GM18508 (cell line): ENCODE data around the gene SLMAP.
"Not testable (repeated sequence)": the region's sequence is repeated elsewhere in the genome, so short reads cannot be mapped to it uniquely, and the experiment has no call there.

ENCODE experiments used
- ATAC-seq: cut with Tn5 transposase; IDR thresholded peaks from one replicate; pipeline ENCODE4 v1.9.1; 2021; ENCODE audit warnings: moderate number of reproducible peaks; ENCODE audit not compliant: insufficient read depth, unreplicated experiment

SLMAP gene

GRCh38 chr3:57791245-57791644 is 35.1 kb downstream of the SLMAP start:
- no peak for ATAC-seq

GRCh38 chr3:57792198-57792597 is 36.1 kb downstream of the SLMAP start:
- no peak for ATAC-seq

- ATAC-seq, result no peak
Observed at GRCh38 chr3:57793737-57794187, 37.7 kb downstream of the SLMAP start.

GRCh38 chr3:57794501-57794900 is 38.4 kb downstream of the SLMAP start:
- ATAC-seq, result no peak

GRCh38 chr3:57794951-57795350 is 38.8 kb downstream of the SLMAP start:
- ATAC-seq, result no peak

- ATAC-seq, result no peak
Observed at GRCh38 chr3:57796261-57796660, 40.2 kb downstream of the SLMAP start.

GRCh38 chr3:57797701-57798487 is 41.8 kb downstream of the SLMAP start:
- ATAC-seq, result no peak

- ATAC-seq, result no peak
Observed at GRCh38 chr3:57803647-57804081, 47.6 kb downstream of the SLMAP start.

- no peak for ATAC-seq
Observed at GRCh38 chr3:57805266-57805665, 49.2 kb downstream of the SLMAP start.

- ATAC-seq, result no peak
Observed at GRCh38 chr3:57805674-57806073, 49.6 kb downstream of the SLMAP start.

GRCh38 chr3:57806195-57806594 is 50.1 kb downstream of the SLMAP start:
- not testable (repeated sequence) for ATAC-seq

- ATAC-seq, result no peak
Observed at GRCh38 chr3:57808961-57809608, 53.0 kb downstream of the SLMAP start.

GRCh38 chr3:57809609-57809968 is 53.5 kb downstream of the SLMAP start:
- no peak for ATAC-seq

GRCh38 chr3:57810048-57810447 is 53.9 kb downstream of the SLMAP start:
- no peak for ATAC-seq

- ATAC-seq, result no peak
Observed at GRCh38 chr3:57810471-57811137, 54.5 kb downstream of the SLMAP start.

GRCh38 chr3:57815036-57815435 is 58.9 kb downstream of the SLMAP start:
- no peak for ATAC-seq

GRCh38 chr3:57816471-57817095 is 60.5 kb downstream of the SLMAP start:
- ATAC-seq, result no peak

GRCh38 chr3:57818772-57819171 is 62.7 kb downstream of the SLMAP start:
- no peak for ATAC-seq

GRCh38 chr3:57820479-57820878 is 64.4 kb downstream of the SLMAP start:
- ATAC-seq, result no peak

- ATAC-seq, result no peak
Observed at GRCh38 chr3:57821765-57822164, 65.7 kb downstream of the SLMAP start.

- no peak for ATAC-seq
Observed at GRCh38 chr3:57822686-57823085, 66.6 kb downstream of the SLMAP start.
